HepG2 (cell line): ENCODE results near the gene RREB1. TPM values are rescaled to one million over a fixed set of nuclear protein-coding genes. Genes with fewer than 3 reads are reported as not detected.

ENCODE experiments used
- FOXA3 ChIP-seq: IDR thresholded peaks from 2 replicates; pipeline ENCODE4 v1.6.1; 2016; ENCODE audit warnings: missing genetic modification reagents, missing compliant biosample characterization
- KAT8 ChIP-seq: IDR thresholded peaks from 2 replicates; pipeline ENCODE4 v1.6.1; 2016; ENCODE audit warnings: missing genetic modification reagents, missing compliant biosample characterization
- KLF15 ChIP-seq: sonication (generic); formaldehyde crosslinking; IDR thresholded peaks from 2 replicates; pipeline ENCODE4 v1.8.1; 2023; ENCODE audit warnings: borderline replicate concordance, mild to moderate bottlenecking, inconsistent platforms, missing genetic modification reagents, mixed read lengths
- KLF9 ChIP-seq: IDR thresholded peaks from 2 replicates; pipeline ENCODE4 v1.6.1; 2016; ENCODE audit warnings: low read depth
- MAFK ChIP-seq, 2 experiments: IDR thresholded peaks in 1 of 2; conservative IDR thresholded peaks in 1 of 2; 2 replicates each; pipeline ENCODE4 v1.6.1; 2011; ENCODE audit warnings: improper control_type of control experiment in 2 of 2, low read length in 2 of 2
- NKX3-1 ChIP-seq: sonication (generic); formaldehyde crosslinking; IDR thresholded peaks from 2 replicates; pipeline ENCODE4 v1.5.0; 2020; ENCODE audit warnings: missing genetic modification reagents
- THAP9 ChIP-seq: sonication (generic); formaldehyde crosslinking; IDR thresholded peaks from 2 replicates; pipeline ENCODE4; 2020; ENCODE audit warnings: missing genetic modification reagents, mild to moderate bottlenecking, borderline replicate concordance
- WIZ ChIP-seq: sonication (generic); formaldehyde crosslinking; IDR thresholded peaks from 2 replicates; pipeline ENCODE4 v1.5.1; 2020; ENCODE audit warnings: mild to moderate bottlenecking, missing genetic modification reagents
- ZFP36L1 ChIP-seq: sonication (generic); formaldehyde crosslinking; IDR thresholded peaks from 2 replicates; pipeline ENCODE4 v1.8.0; 2022; ENCODE audit warnings: mild to moderate bottlenecking, missing genetic modification reagents, moderate library complexity
- ZMYM4 ChIP-seq: sonication (generic); formaldehyde crosslinking; IDR thresholded peaks from 2 replicates; pipeline ENCODE4 v1.8.1; 2023; ENCODE audit warnings: mild to moderate bottlenecking, missing genetic modification reagents
- ZNF317 ChIP-seq: sonication (generic); formaldehyde crosslinking; IDR thresholded peaks from 2 replicates; pipeline ENCODE4 v1.5.0; 2020; ENCODE audit warnings: mild to moderate bottlenecking, missing genetic modification reagents
- ZNF329 ChIP-seq: sonication (generic); formaldehyde crosslinking; IDR thresholded peaks from 2 replicates; pipeline ENCODE4 v1.9.0; 2021; ENCODE audit warnings: low read depth, mild to moderate bottlenecking, missing genetic modification reagents
- ZNF33A ChIP-seq: sonication (generic); formaldehyde crosslinking; IDR thresholded peaks from 2 replicates; pipeline ENCODE4 v1.5.1; 2020; ENCODE audit warnings: missing genetic modification reagents, mild to moderate bottlenecking, moderate library complexity, borderline replicate concordance
- ZNF670 ChIP-seq: sonication (generic); formaldehyde crosslinking; IDR thresholded peaks from 2 replicates; pipeline ENCODE4 v1.8.0; 2022; ENCODE audit warnings: mild to moderate bottlenecking, missing genetic modification reagents, borderline replicate concordance
- ZNF878 ChIP-seq: sonication (generic); formaldehyde crosslinking; IDR thresholded peaks from 2 replicates; pipeline ENCODE4 v1.8.1; 2023; ENCODE audit warnings: mild to moderate bottlenecking, missing genetic modification reagents, moderate library complexity
- polyA plus RNA-seq, 8 experiments: library from polyadenylated mRNA; depleted of rRNA in 3 of 8; stranded (reverse) in 7 of 8; unstranded in 1 of 8; fragments of >200 nt; fragmentation: Illumina TruSeq in 4 of 8; extraction: Trizol in 4 of 8; gene quantifications; 2 replicates each; pipeline versions ENCODE4 v1.2.1 to v1.2.3, GENCODE V29; 2011 to 2016; ENCODE audit warnings: low read depth in 4 of 8, missing spikeins in 1 of 8, mixed read lengths in 1 of 8; ENCODE audit not compliant: insufficient read depth in 1 of 8
- total RNA-seq, 5 experiments: library from RNA; depleted of rRNA; stranded (reverse); fragments of >200 nt; fragmentation: Illumina TruSeq; extraction: Trizol; gene quantifications; 2 replicates each; pipeline ENCODE4 v1.2.3, GENCODE V29; 2016; ENCODE audit warnings: low read depth in 1 of 5
- TF ChIP-seq, protein P1 (sequence below): sonication (generic); formaldehyde crosslinking; conservative IDR thresholded peaks from 2 replicates; pipeline ENCODE4 v1.8.0; 2022; ENCODE audit warnings: mild to moderate bottlenecking, moderate library complexity, missing genetic modification reagents
- TF ChIP-seq, protein P2 (sequence below): sonication (generic); formaldehyde crosslinking; IDR thresholded peaks from 2 replicates; pipeline ENCODE4 v1.9.0; 2021; ENCODE audit warnings: missing genetic modification reagents, borderline replicate concordance
- TF ChIP-seq, protein P3 (sequence below): sonication (generic); formaldehyde crosslinking; IDR thresholded peaks from 2 replicates; pipeline ENCODE4 v1.4.0; 2020; ENCODE audit warnings: missing genetic modification reagents
- TF ChIP-seq, protein P4 (sequence below): IDR thresholded peaks from 2 replicates; pipeline ENCODE4 v1.6.1; 2016

The RREB1 gene
- total and polyA plus RNA-seq, 2 of the 13 experiments (the other 11 are each of a cell fraction or from before 2014, with no cell fraction given), result 6.1 to 23.2 TPM

GRCh38 chr6:7139835-7140470, 32.2 kb downstream of the RREB1 start (continued):
- TF ChIP-seq, protein P1, sequence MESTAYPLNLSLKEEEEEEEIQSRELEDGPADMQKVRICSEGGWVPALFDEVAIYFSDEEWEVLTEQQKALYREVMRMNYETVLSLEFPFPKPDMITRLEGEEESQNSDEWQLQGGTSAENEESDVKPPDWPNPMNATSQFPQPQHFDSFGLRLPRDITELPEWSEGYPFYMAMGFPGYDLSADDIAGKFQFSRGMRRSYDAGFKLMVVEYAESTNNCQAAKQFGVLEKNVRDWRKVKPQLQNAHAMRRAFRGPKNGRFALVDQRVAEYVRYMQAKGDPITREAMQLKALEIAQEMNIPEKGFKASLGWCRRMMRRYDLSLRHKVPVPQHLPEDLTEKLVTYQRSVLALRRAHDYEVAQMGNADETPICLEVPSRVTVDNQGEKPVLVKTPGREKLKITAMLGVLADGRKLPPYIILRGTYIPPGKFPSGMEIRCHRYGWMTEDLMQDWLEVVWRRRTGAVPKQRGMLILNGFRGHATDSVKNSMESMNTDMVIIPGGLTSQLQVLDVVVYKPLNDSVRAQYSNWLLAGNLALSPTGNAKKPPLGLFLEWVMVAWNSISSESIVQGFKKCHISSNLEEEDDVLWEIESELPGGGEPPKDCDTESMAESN (CRISPR knock-in tag), result no peak
- TF ChIP-seq, protein P2, sequence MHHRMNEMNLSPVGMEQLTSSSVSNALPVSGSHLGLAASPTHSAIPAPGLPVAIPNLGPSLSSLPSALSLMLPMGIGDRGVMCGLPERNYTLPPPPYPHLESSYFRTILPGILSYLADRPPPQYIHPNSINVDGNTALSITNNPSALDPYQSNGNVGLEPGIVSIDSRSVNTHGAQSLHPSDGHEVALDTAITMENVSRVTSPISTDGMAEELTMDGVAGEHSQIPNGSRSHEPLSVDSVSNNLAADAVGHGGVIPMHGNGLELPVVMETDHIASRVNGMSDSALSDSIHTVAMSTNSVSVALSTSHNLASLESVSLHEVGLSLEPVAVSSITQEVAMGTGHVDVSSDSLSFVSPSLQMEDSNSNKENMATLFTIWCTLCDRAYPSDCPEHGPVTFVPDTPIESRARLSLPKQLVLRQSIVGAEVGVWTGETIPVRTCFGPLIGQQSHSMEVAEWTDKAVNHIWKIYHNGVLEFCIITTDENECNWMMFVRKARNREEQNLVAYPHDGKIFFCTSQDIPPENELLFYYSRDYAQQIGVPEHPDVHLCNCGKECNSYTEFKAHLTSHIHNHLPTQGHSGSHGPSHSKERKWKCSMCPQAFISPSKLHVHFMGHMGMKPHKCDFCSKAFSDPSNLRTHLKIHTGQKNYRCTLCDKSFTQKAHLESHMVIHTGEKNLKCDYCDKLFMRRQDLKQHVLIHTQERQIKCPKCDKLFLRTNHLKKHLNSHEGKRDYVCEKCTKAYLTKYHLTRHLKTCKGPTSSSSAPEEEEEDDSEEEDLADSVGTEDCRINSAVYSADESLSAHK, result no peak
- TF ChIP-seq KLF9 (0 out of 2 replicates have a peak, but pooled peaks have one; percentile 23), MAFK (conservative IDR thresholded peaks at IDR 0.05 in 1 of 2, IDR thresholded peaks at IDR 0.05 in 1 of 2; ENCODE audit: low read length in 2 of 2) (no peak), NKX3-1 (CRISPR knock-in tag) (no peak), ZFP36L1 (CRISPR knock-in tag) (no peak), ZNF33A (0 out of 2 replicates have a peak, but pooled peaks have one; percentile 10), ZNF878 (no peak), WIZ (no peak), KAT8 (CRISPR knock-in tag) (no peak; the same call in 1 of the 2 replicates), FOXA3 (CRISPR knock-in tag) (peak; percentile 80), KLF15 (no peak), ZNF670 (CRISPR knock-in tag) (no peak), ZMYM4 (CRISPR knock-in tag) (peak; percentile 33; the same call in 1 of the 2 replicates), THAP9 (CRISPR knock-in tag) (no peak), ZNF317 (CRISPR knock-in tag) (no peak), ZNF329 (CRISPR knock-in tag) (no peak)
- TF ChIP-seq, protein P3, sequence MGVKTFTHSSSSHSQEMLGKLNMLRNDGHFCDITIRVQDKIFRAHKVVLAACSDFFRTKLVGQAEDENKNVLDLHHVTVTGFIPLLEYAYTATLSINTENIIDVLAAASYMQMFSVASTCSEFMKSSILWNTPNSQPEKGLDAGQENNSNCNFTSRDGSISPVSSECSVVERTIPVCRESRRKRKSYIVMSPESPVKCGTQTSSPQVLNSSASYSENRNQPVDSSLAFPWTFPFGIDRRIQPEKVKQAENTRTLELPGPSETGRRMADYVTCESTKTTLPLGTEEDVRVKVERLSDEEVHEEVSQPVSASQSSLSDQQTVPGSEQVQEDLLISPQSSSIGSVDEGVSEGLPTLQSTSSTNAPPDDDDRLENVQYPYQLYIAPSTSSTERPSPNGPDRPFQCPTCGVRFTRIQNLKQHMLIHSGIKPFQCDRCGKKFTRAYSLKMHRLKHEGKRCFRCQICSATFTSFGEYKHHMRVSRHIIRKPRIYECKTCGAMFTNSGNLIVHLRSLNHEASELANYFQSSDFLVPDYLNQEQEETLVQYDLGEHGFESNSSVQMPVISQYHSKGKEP (CRISPR knock-in tag), result no peak
- TF ChIP-seq, protein P4, sequence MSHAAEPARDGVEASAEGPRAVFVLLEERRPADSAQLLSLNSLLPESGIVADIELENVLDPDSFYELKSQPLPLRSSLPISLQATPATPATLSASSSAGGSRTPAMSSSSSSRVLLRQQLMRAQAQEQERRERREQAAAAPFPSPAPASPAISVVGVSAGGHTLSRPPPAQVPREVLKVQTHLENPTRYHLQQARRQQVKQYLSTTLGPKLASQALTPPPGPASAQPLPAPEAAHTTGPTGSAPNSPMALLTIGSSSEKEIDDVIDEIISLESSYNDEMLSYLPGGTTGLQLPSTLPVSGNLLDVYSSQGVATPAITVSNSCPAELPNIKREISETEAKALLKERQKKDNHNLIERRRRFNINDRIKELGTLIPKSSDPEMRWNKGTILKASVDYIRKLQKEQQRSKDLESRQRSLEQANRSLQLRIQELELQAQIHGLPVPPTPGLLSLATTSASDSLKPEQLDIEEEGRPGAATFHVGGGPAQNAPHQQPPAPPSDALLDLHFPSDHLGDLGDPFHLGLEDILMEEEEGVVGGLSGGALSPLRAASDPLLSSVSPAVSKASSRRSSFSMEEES (CRISPR knock-in tag), result no peak
